CD14-positive monocyte (primary cell): ENCODE results near the gene GALNT18. TPM values are rescaled to one million over a fixed set of nuclear protein-coding genes. Genes with fewer than 3 reads are reported as not detected.
"Not testable (repeated sequence)": the region's sequence is repeated elsewhere in the genome, so short reads cannot be mapped to it uniquely, and the experiment has no call there.

Experiments
- DNase-seq, 3 donors: peaks; one replicate each; pipeline ENCODE4 v3.0.0-alpha.2; 2011 to 2022
- H2AFZ ChIP-seq: 2 replicates; pipeline ENCODE4 v1.6.0; 2012; ENCODE audit warnings: mild to moderate bottlenecking, low read depth, low read length, inconsistent platforms; ENCODE audit not compliant: insufficient read depth, poor library complexity, severe bottlenecking
- H3K27ac ChIP-seq, 2 donors: 1 replicate in 1 of 2; 2 replicates in 1 of 2; pipeline ENCODE4 v1.5.1; 2012 to 2013; ENCODE audit warnings: low read length in 2 of 2, control low read depth in 1 of 2, inconsistent platforms in 1 of 2, low read depth in 1 of 2, mild to moderate bottlenecking in 1 of 2
- H3K27me3 ChIP-seq, 2 donors: one replicate each; pipeline versions ENCODE4 v1.6.0 to v1.6.1; 2011 to 2013; ENCODE audit warnings: low read length in 2 of 2; ENCODE audit not compliant: control insufficient read depth in 2 of 2, insufficient read depth in 2 of 2
- H3K36me3 ChIP-seq, 2 donors: replicated peaks in 1 of 2; 1 replicate in 1 of 2; 2 replicates in 1 of 2; pipeline versions ENCODE4 v1.5.1 to v1.6.1; 2012 to 2013; ENCODE audit warnings: low read length in 2 of 2, control low read depth in 1 of 2, inconsistent platforms in 1 of 2, mild to moderate bottlenecking in 1 of 2; ENCODE audit not compliant: insufficient read depth in 2 of 2, control insufficient read depth in 1 of 2
- H3K4me1 ChIP-seq, 2 donors: 1 replicate in 1 of 2; 2 replicates in 1 of 2; pipeline versions ENCODE4 v1.5.1 to v1.6.1; 2012 to 2013; ENCODE audit warnings: low read length in 2 of 2, control low read depth in 1 of 2, inconsistent platforms in 1 of 2, mild to moderate bottlenecking in 1 of 2, moderate library complexity in 1 of 2; ENCODE audit not compliant: insufficient read depth in 2 of 2, control insufficient read depth in 1 of 2
- H3K4me2 ChIP-seq: replicated peaks from 2 replicates; pipeline ENCODE3; 2012; ENCODE audit warnings: low read length, moderate library complexity, mild to moderate bottlenecking; ENCODE audit not compliant: poor library complexity, severe bottlenecking; ENCODE audit errors: extremely low read depth
- H3K4me3 ChIP-seq, 3 experiments: fragments of 200-600 bp in 1 of 3; sonication (generic) in 1 of 3; replicated peaks in 1 of 3; 1 replicate in 2 of 3; 2 replicates in 1 of 3; pipeline ENCODE4 v1.5.1; 2011 to 2013; ENCODE audit warnings: low read length in 3 of 3, mild to moderate bottlenecking in 3 of 3, control low read depth in 2 of 3, low read depth in 2 of 3, inconsistent platforms in 1 of 3, moderate library complexity in 1 of 3
- H3K79me2 ChIP-seq: 2 replicates; pipeline ENCODE4 v1.6.0; 2012; ENCODE audit warnings: mild to moderate bottlenecking, control low read depth, inconsistent platforms, low read length, moderate library complexity; ENCODE audit not compliant: insufficient read depth
- H3K9ac ChIP-seq: 2 replicates; pipeline ENCODE4 v1.6.0; 2017; ENCODE audit warnings: low read length, mild to moderate bottlenecking; ENCODE audit not compliant: insufficient read depth, poor library complexity, severe bottlenecking
- H3K9me3 ChIP-seq, 2 donors: replicated peaks in 1 of 2; 1 replicate in 1 of 2; 2 replicates in 1 of 2; pipeline versions ENCODE4 v1.5.1 to v1.6.1; 2012 to 2013; ENCODE audit warnings: low read length in 2 of 2, control low read depth in 1 of 2; ENCODE audit not compliant: control insufficient read depth in 1 of 2, insufficient read depth in 1 of 2
- H4K20me1 ChIP-seq: 2 replicates; pipeline ENCODE4 v1.6.0; 2012; ENCODE audit warnings: mild to moderate bottlenecking, low read length, control low read depth, moderate library complexity; ENCODE audit not compliant: insufficient read depth
- H3K27ac Mint-ChIP-seq, 7 donors: one replicate each; pipeline ENCODE4 v1.8.0; 2020; ENCODE audit warnings: mild to moderate bottlenecking in 7 of 7, mixed read lengths in 7 of 7, moderate library complexity in 6 of 7, inconsistent platforms in 2 of 7
- H3K27me3 Mint-ChIP-seq, 3 donors: one replicate each; pipeline ENCODE4 v1.8.0; 2021 to 2022; ENCODE audit warnings: low read depth in 3 of 3, mild to moderate bottlenecking in 3 of 3, mixed read lengths in 3 of 3, moderate library complexity in 3 of 3, inconsistent platforms in 1 of 3
- H3K36me3 Mint-ChIP-seq, 2 donors: one replicate each; pipeline ENCODE4 v1.8.0; 2020; ENCODE audit warnings: mixed read lengths in 2 of 2, inconsistent platforms in 1 of 2, mild to moderate bottlenecking in 1 of 2
- H3K4me1 Mint-ChIP-seq: one replicate; pipeline ENCODE4 v1.8.0; 2020; ENCODE audit warnings: mild to moderate bottlenecking, mixed read lengths
- H3K4me3 Mint-ChIP-seq, 2 donors: one replicate each; pipeline ENCODE4 v1.8.0; 2020; ENCODE audit warnings: mild to moderate bottlenecking in 2 of 2, mixed read lengths in 2 of 2, moderate library complexity in 1 of 2
- H3K9me3 Mint-ChIP-seq, 7 donors: one replicate each; pipeline ENCODE4 v1.8.0; 2020 to 2022; ENCODE audit warnings: mixed read lengths in 7 of 7, mild to moderate bottlenecking in 6 of 7, moderate library complexity in 6 of 7, inconsistent platforms in 2 of 7
- CTCF ChIP-seq: fragments of 200-600 bp; IDR thresholded peaks from one replicate; pipeline ENCODE4 v1.8.0; 2022; ENCODE audit warnings: antibody characterized with exemption, mild to moderate bottlenecking
- WGBS: methylation state at CpG from one replicate; pipeline ENCODE4 v1.1.5; 2013; ENCODE audit warnings: missing lambda C conversion rate; ENCODE audit not compliant: insufficient coverage; 5-methylcytosine and 5-hydroxymethylcytosine counted together
- intact Hi-C, 2 donors: fragments of 100-400 bp; cut with micrococcal nuclease; formaldehyde crosslinking; loops; one replicate each; pipeline versions ENCODE4 v1.15.0 to v1.15.1; 2023
- polyA plus RNA-seq, 3 donors: library from polyadenylated mRNA; depleted of rRNA in 1 of 3; unstranded in 2 of 3; stranded (reverse) in 1 of 3; fragments of 300-500 nt in 2 of 3; fragments of >200 nt in 1 of 3; fragmentation: Illumina TruSeq in 2 of 3; gene quantifications; 1 replicate in 2 of 3; 2 replicates in 1 of 3; pipeline ENCODE4 v1.2.3, GENCODE V29; 2012 to 2021

GALNT18 gene
- polyA plus RNA-seq, 3 donors, result not detected

GRCh38 chr11:11448626-11449025 lies 173.2 kb downstream of the GALNT18 start:
- no peak for DNase-seq
- Histone ChIP-seq H3K36me3 (no peaks in the 10 kb centered on the region), H3K9me3 (no peaks in the 10 kb centered on the region), H3K4me3 (no peak overlapping the region), H3K27me3 (no peaks in the 10 kb centered on the region), H3K9ac (no peak overlapping the region), H3K4me1 (no peaks in the 10 kb centered on the region), H3K79me2 (no peaks in the 10 kb centered on the region), H2AFZ (no peak overlapping the region), H3K4me2 (no peak overlapping the region), H3K27ac (no peak overlapping the region), H4K20me1 (no peaks in the 10 kb centered on the region)
- WGBS, result 94% methylated on average over 12 of the region's 12 CpGs
- H3K4me3 Mint-ChIP-seq, result no peak overlapping the region
- no peak overlapping the region for H3K27ac Mint-ChIP-seq
- peaks cover 0 to 5% (median 2%) of the 10 kb centered on the region in 7 donors for H3K9me3 Mint-ChIP-seq
- no peaks in the 10 kb centered on the region for H3K36me3 Mint-ChIP-seq
- H3K27me3 Mint-ChIP-seq, result peaks cover 8 to 20% (median 11%) of the 10 kb centered on the region in 3 donors
- no peaks in the 10 kb centered on the region for H3K4me1 Mint-ChIP-seq
- TF ChIP-seq CTCF, result no peak
- intact Hi-C loops, result no loop called here

DNA sequence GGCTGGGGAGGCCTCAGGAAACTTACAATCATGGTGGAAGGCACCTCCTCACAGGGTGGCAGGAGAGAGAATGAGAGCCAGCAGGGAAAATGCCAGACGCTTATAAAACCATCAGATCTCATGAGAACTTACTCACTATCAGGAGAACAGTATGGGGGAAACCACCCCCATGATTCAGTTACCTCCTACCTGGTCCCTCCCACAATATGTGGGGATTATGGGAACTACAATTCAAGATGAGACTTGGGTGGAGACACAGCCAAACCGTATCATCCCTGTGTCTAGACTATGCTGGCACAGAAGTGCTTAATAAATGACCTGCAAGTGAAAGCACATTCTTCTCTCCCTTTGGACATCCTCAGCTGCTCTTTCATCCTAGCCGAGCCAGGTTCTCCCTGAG lies 174.2 kb downstream of the GALNT18 start:
- H3K27me3 ChIP-seq, H3K79me2 ChIP-seq, H3K4me2 ChIP-seq, H3K36me3 ChIP-seq, H4K20me1 ChIP-seq, H3K27ac Mint-ChIP-seq, H3K36me3 Mint-ChIP-seq, H3K9me3 ChIP-seq, H3K4me1 Mint-ChIP-seq, intact Hi-C loops, H3K27ac ChIP-seq, H3K4me1 ChIP-seq, H3K9me3 Mint-ChIP-seq, DNase-seq, H3K9ac ChIP-seq, H2AFZ ChIP-seq, H3K4me3 ChIP-seq, H3K4me3 Mint-ChIP-seq: not testable (repeated sequence)
- 80% methylated on average over 1 of the region's 3 CpGs for WGBS
- H3K27me3 Mint-ChIP-seq, result peaks cover 6 to 15% (median 10%) of the 10 kb centered on the region in 3 donors
